Measurements from ENCODE around the gene YY1AP1.
"Not testable (repeated sequence)": the region's sequence is repeated elsewhere in the genome, so short reads cannot be mapped to it uniquely, and the experiment has no call there.

Gene YY1AP1

DNA sequence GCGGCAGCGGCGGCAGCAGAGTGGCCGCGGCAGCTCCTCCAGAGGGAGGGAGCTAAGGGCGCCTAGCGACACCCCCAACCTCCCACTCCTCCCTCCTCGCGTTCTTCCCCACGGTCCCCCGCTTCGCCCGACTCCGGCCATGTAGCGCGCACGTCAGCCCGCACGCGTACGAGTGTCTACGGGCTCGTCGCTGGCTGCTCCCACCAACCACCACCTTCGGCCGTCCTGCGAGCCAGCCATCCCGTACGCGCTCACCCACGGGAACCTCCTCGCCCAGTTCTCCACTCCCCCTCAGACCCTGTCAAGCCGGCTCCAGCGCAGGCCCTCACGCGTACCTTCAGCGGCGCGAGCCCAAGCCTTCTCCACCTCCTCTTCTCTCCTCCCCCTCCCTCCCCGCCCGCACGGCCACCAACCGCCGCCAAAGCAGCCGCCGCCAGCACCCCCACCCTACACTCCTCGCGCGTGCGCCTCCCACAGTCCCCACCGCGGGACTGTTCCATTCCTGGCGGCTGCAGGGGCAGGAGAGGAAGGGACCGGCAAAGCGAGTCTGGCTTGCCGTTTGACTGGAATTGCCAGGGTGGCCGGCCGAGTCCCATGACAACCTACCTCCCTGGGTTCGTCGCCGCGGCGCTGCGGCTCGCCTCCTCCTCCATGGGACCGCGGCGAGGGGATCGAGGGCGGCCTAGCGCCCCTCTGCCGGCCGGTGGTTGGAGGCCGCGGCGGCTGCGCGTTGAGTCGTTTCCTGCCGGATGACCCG lies at the start of gene YY1AP1:
Gene YY1AP1 (minus strand): TSS at position 451 of the 757 bp plus-strand sequence. CDS start 8,338 bp downstream, outside the sequence.
- peak; percentile 58 for FAIRE-seq
- peak; percentile 87 for DNase-seq (ENCODE audit: insufficient read length, low spot score)

DNA sequence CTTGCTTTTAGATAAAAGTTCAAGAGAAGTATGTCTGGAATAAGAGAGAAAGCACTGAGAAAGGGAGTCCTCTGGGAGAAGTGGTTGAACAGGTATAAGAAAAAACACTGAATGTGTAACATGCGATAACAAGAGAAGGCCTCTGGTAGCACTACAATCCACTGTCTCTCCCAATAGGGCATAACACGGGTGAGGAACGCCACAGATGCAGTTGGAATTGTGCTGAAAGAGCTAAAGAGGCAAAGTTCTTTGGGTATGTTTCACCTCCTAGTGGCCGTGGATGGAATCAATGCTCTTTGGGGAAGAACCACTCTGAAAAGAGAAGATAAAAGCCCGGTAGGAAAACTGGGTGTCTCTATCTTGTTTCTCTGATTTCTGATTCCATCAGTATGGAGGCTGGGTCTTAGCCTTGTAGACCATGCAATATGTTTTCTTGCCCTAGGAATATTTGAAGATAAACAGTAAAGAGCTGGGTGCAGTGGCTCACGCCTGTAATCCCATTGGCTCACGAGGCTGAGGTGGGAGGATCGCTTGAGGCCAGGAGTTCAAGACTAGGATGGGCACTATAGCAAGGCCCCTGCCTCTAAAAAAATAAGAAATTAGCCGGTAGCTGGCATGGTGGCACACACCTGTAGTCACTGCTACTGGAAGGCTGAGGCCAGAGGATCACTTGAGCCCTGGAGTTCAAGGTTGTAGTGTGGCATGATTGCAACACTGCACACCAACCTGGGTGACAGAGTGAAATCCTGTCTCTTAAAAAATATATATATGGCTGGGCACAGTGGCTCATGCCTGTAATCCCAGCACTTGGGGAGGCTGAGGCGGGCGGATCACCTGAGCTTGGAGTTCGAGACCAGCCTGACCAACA lies 40.7 kb upstream of the YY1AP1 start:
- peak; percentile 63 for FAIRE-seq

DNA sequence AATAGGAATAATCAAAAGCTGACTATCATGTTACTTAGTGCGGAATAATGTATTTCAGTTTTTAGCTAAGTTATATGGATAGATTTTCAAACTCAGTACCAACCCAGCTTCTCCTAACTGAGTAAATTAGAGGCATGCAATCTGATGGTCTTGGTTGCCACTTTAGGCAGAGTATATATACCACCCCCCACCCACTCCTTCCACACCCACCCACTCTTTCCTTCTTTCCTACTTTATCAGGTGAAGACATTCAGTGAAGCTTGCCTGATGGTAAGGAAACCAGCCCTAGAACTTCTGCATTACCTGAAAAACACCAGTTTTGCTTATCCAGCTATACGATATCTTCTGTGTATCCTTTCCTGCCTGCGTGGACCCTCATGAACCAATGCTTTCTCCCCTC lies 36.6 kb upstream of the YY1AP1 start:
- no peak for FAIRE-seq
- DNase-seq (ENCODE audit: insufficient read length, low spot score) = no peak

More for the DNA sequence above, 40.7 kb upstream of the YY1AP1 start:
- no peak for DNase-seq (ENCODE audit: insufficient read length, low spot score)

DNA sequence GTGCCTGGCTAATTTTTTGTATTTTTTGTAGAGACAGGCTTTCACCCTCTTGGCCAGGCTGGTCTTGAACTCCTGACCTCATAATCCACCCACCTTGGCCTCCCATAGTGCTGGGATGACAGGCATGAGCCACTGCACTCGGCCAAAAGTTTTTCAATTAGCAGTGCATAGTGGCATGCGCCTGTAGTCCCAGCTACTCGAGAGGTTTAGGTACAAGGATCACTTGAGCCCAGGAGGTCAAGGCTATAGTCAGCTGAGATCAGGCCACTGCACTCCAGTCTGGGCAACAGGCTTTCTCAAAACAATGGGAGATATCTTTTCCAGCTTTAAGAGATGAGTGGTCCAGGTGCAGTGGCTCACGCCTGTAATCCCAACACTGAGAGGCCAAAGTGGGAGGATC lies 31.1 kb upstream of the YY1AP1 start:
- DNase-seq (ENCODE audit: insufficient read length, low spot score) (no peak), FAIRE-seq (no peak)

DNA sequence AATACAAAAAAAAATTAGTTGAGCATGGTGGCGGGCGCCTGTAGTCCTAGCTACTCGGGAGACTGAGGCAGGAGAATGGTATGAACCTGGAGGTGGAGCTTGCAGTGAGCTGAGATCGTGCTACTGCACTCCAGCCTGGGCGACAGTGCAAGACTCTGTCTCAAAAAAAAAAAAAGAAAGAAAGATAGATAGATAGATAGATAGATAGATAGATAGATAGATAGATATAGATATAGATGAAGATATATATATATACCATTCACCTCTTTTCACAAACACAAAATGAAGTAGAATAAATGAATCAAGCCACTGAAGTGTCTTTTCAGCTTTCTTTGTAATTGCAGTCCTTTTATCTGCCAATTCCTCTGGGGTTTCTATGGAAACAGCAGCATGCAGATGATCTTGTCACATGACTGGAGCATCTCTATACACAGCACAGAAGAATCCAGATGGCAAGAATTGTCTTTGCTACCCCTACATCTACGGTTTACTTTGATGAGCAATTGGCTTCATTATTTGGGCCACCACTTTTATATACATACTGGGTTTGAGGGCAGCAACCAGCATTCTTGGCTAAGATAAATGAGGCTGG lies 30.0 kb upstream of the YY1AP1 start:
- not testable (repeated sequence) for DNase-seq (ENCODE audit: insufficient read length, low spot score); FAIRE-seq

GRCh38 chr1:155717041-155717440 lies 28.5 kb upstream of the YY1AP1 start:
- FAIRE-seq (no peak), DNase-seq (ENCODE audit: insufficient read length, low spot score) (peak; percentile 47)

- DNase-seq (ENCODE audit: insufficient read length, low spot score) (no peak), FAIRE-seq (no peak)
Observed at GRCh38 chr1:155715777-155716176, 27.2 kb upstream of the YY1AP1 start.

DNA sequence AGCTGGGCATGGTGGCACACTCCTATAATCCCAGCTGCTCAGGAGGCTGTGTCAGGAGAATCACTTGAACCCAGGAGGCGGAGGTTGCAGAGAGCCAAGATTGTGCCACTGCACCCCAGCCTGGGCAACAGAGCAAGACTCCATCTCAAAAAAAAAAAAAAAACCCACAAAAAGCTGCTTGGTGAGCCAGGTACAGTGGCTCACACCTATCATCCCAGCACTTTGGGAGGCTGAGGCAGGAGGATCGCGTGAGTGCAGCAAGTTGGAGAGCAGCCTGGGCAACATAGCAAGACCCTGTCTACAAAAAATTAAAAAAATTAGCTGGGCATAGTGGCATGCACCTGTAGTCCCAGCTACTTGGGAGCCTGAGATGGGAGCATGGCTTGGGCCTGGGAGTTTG lies 26.5 kb upstream of the YY1AP1 start:
- DNase-seq (ENCODE audit: insufficient read length, low spot score); FAIRE-seq: not testable (repeated sequence)

- FAIRE-seq = no peak
Observed at GRCh38 chr1:155713075-155713474, 24.5 kb upstream of the YY1AP1 start.

DNA sequence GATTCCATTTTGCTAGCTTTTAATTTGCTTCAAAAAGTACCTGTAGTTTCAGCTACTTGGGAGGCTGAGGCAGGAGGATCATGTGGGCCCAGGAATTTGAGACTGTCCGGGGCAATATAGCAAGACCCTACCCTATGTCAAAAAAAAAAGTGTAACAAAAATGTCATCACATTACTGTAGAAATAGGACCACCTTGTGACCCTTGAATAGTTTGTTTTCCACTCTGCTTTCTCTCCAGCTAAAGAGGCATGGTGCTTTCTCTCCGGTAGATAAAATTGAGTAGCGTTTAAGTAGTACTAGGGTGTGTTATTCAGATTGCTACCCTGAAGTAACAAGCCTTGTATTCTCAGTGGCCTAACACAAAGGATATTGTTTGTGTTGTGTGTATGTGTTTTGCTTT lies 24.1 kb upstream of the YY1AP1 start:
- FAIRE-seq; DNase-seq (ENCODE audit: insufficient read length, low spot score): not testable (repeated sequence)

More at GRCh38 chr1:155713075-155713474, 24.5 kb upstream of the YY1AP1 start:
- no peak for DNase-seq (ENCODE audit: insufficient read length, low spot score)

DNA sequence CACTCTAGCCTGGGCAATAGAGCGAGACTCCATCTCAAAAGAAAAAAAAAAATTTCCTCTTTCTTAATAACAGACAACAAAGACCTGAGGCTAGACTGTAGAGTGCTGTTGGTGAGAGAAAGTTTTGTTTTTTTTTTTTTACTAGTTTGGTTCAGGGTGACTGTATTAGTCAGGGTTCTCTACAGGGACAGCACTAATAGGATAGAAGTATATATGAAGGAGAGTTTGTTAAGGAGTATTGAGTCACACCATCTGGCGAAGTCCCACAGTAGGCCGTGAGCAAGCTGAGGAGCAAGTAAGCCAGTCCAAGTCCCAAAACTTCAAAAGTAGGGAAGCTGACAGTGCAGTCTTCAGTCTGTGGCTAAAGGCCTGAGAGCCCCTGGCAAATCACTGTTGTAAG lies 22.9 kb upstream of the YY1AP1 start:
- not testable (repeated sequence) for FAIRE-seq; DNase-seq (ENCODE audit: insufficient read length, low spot score)

GRCh38 chr1:155709391-155709790 lies 20.8 kb upstream of the YY1AP1 start:
- no peak for FAIRE-seq
- DNase-seq (ENCODE audit: insufficient read length, low spot score) = no peak

DNA sequence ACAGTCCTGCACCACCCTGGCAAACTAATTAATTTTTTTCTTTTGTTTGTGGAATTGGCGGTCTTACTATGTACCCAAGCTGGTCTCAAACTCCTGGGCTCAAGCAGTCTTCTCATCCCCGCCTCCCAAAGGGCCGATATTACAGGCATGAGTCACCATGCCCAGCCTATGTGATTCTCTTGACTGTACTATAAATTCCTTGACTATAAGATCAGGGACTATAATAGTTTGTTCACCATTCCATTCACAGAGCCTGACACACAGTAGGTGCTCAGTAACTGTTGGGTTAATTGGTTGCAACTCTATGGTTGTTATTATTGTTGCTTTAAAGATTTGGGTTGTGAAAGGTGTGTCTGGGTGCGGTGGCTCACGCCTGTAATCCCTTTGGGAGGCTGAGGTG lies 17.6 kb upstream of the YY1AP1 start:
- DNase-seq (ENCODE audit: insufficient read length, low spot score) (no peak), FAIRE-seq (no peak)

GRCh38 chr1:155704414-155704813 lies 15.8 kb upstream of the YY1AP1 start:
- FAIRE-seq; DNase-seq (ENCODE audit: insufficient read length, low spot score): not testable (repeated sequence)

DNA sequence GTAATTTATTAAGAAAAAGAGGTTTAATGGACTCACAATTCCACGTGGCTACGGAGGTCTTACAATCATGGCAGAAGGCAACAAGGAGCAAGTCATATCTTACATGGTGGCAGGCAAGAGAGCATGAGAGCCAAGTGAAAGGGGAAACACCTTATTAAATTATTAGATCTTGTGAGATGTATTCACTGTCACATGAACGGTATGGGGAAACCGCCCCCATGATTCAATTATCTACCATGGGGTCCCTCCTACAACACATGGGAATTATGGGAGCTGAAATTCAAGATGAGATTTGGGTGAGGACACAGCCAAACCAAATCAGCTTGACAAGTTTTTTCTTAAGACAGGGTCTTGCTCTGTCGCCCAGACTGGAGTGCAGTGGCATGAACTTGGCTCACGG lies 14.6 kb upstream of the YY1AP1 start:
- FAIRE-seq (no peak), DNase-seq (ENCODE audit: insufficient read length, low spot score) (no peak)

- not testable (repeated sequence) for DNase-seq (ENCODE audit: insufficient read length, low spot score); FAIRE-seq
Observed at GRCh38 chr1:155701675-155702074, 13.1 kb upstream of the YY1AP1 start.

GRCh38 chr1:155699062-155699461 lies 10.5 kb upstream of the YY1AP1 start:
- not testable (repeated sequence) for DNase-seq (ENCODE audit: insufficient read length, low spot score); FAIRE-seq

DNA sequence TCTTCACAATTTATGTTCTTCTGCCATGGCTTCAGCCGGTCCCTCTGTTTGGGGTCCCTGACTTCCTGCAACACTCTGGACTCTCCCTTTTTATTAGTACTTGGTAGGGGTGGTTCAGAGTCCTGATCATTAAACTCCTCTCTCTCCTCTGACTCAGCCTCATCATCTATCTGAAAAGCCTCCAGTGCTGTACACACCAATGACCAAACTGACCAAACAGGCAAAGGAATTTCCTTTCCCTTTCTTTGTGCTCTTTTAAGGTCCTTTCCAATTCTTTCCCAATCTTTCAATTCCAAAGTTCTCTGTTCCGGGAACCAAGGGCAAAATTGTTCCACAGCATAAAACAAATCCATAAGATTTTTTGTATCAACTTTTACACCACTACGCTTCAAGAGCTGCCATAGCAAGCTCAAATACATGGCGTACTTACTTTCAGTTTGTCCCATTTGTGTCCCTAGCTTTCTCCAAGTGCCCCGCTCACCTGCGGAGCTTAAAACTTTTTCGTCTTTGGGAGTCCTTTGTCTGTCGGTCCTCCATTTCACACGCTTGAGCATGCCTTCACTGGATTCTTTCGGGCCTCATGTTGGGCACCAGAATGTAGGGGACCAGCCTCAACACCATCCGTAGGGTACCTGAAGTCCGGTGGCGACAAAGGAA lies 9.9 kb upstream of the YY1AP1 start:
- FAIRE-seq (no peak), DNase-seq (ENCODE audit: insufficient read length, low spot score) (no peak)

- not testable (repeated sequence) for FAIRE-seq; DNase-seq (ENCODE audit: insufficient read length, low spot score)
Observed at GRCh38 chr1:155697616-155698015, 9.0 kb upstream of the YY1AP1 start.

- no peak for FAIRE-seq
- DNase-seq (ENCODE audit: insufficient read length, low spot score) = no peak
Observed at GRCh38 chr1:155697046-155697445, 8.5 kb upstream of the YY1AP1 start.

DNA sequence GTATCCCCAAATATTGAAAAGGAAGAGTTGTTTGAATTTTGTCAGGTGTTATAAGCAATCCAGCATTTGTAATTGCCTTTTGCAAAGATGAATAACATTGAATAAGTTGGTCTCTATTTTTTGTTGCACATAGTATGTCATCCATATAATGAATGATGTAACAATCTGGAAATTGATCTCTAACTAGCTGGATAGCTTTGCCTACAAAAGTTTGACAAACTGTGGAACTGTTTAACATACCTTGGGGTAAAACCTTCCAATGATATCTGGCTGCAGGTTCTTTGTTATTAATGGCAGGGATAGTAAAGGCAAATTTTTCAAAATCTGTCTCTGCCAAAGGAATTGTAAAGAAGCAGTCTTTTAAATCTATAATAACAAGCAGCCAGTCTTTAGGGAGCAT lies 8.0 kb upstream of the YY1AP1 start:
- DNase-seq (ENCODE audit: insufficient read length, low spot score) (no peak), FAIRE-seq (no peak)
